Cardiac muscle cell (in vitro differentiated cells and primary cell): ENCODE measurements around the gene SINHCAF. TPM values are rescaled to one million over a fixed set of nuclear protein-coding genes. Genes with fewer than 3 reads are reported as not detected.
"Not testable (repeated sequence)": the region's sequence is repeated elsewhere in the genome, so short reads cannot be mapped to it uniquely, and the experiment has no call there.

Experiments
- DNase-seq, 2 donors: peaks; one replicate each; pipeline versions ENCODE4 v3.0.0 to v3.0.0-alpha.2; 2010 to 2017; ENCODE audit warnings: low read depth in 1 of 2, low spot score in 1 of 2
- H3K27ac ChIP-seq: fragments of 200-600 bp; sonication (generic); 2 replicates; pipeline ENCODE4 v1.5.1; 2016
- H3K27me3 ChIP-seq: fragments of 200-600 bp; sonication (generic); 2 replicates; pipeline ENCODE4 v1.6.0; 2016; ENCODE audit warnings: control low read depth
- H3K36me3 ChIP-seq: fragments of 200-600 bp; sonication (generic); 2 replicates; pipeline ENCODE4 v1.5.1; 2016; ENCODE audit warnings: control low read depth
- H3K4me1 ChIP-seq: fragments of 200-600 bp; sonication (generic); 2 replicates; pipeline ENCODE4 v1.8.1; 2017; ENCODE audit warnings: low read depth, mild to moderate bottlenecking, mixed run types
- H3K4me3 ChIP-seq: fragments of 200-600 bp; sonication (generic); 2 replicates; pipeline ENCODE4 v1.5.1; 2016; ENCODE audit warnings: mild to moderate bottlenecking
- H3K9me3 ChIP-seq: fragments of 200-600 bp; sonication (generic); 2 replicates; pipeline ENCODE4 v1.5.1; 2017; ENCODE audit warnings: low read depth, mild to moderate bottlenecking, control low read depth
- polyA plus RNA-seq: library from polyadenylated mRNA; unstranded; fragments of >200 nt; fragmentation: Nextera tagmentation; extraction: Ambion mirVana; gene quantifications from 2 replicates; pipeline ENCODE4 v1.2.1, GENCODE V29; 2016
- total RNA-seq: library from RNA; depleted of rRNA; stranded (reverse); fragments of >200 nt; gene quantifications from 2 replicates; pipeline ENCODE4 v1.2.3, GENCODE V29; 2016
- TF ChIP-seq, protein P1 (sequence below): IDR thresholded peaks from 2 replicates; pipeline ENCODE4 v1.5.1; 2012; ENCODE audit warnings: low read depth, mild to moderate bottlenecking, low read length

The SINHCAF gene
- total and polyA plus RNA-seq, 2 experiments from 2014 or later, result 102 to 176 TPM

- H3K36me3 ChIP-seq, result no peaks in the 10 kb centered on the region
- no peaks in the 10 kb centered on the region for H3K27me3 ChIP-seq
- no peaks in the 10 kb centered on the region for H3K9me3 ChIP-seq
- no peak overlapping the region for H3K27ac ChIP-seq
- H3K4me1 ChIP-seq, result no peaks in the 10 kb centered on the region
- DNase-seq, result no peak
- TF ChIP-seq, protein P1, sequence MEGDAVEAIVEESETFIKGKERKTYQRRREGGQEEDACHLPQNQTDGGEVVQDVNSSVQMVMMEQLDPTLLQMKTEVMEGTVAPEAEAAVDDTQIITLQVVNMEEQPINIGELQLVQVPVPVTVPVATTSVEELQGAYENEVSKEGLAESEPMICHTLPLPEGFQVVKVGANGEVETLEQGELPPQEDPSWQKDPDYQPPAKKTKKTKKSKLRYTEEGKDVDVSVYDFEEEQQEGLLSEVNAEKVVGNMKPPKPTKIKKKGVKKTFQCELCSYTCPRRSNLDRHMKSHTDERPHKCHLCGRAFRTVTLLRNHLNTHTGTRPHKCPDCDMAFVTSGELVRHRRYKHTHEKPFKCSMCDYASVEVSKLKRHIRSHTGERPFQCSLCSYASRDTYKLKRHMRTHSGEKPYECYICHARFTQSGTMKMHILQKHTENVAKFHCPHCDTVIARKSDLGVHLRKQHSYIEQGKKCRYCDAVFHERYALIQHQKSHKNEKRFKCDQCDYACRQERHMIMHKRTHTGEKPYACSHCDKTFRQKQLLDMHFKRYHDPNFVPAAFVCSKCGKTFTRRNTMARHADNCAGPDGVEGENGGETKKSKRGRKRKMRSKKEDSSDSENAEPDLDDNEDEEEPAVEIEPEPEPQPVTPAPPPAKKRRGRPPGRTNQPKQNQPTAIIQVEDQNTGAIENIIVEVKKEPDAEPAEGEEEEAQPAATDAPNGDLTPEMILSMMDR, result no peak
- H3K4me3 ChIP-seq, result no peak overlapping the region
These were observed 77.6 kb downstream of the SINHCAF start for GRCh38 chr12:31248337-31248736.

GRCh38 chr12:31246470-31246850, 79.5 kb downstream of the SINHCAF start:
- no peaks in the 10 kb centered on the region for H3K4me1 ChIP-seq
- H3K36me3 ChIP-seq, result no peaks in the 10 kb centered on the region
- DNase-seq, result peak in 1 of 2 donors; percentile 66
- no peaks in the 10 kb centered on the region for H3K27me3 ChIP-seq
- no peaks in the 10 kb centered on the region for H3K9me3 ChIP-seq
- H3K4me3 ChIP-seq, result no peak overlapping the region
- TF ChIP-seq, protein P1, result no peak
- H3K27ac ChIP-seq, result no peak overlapping the region

DNA sequence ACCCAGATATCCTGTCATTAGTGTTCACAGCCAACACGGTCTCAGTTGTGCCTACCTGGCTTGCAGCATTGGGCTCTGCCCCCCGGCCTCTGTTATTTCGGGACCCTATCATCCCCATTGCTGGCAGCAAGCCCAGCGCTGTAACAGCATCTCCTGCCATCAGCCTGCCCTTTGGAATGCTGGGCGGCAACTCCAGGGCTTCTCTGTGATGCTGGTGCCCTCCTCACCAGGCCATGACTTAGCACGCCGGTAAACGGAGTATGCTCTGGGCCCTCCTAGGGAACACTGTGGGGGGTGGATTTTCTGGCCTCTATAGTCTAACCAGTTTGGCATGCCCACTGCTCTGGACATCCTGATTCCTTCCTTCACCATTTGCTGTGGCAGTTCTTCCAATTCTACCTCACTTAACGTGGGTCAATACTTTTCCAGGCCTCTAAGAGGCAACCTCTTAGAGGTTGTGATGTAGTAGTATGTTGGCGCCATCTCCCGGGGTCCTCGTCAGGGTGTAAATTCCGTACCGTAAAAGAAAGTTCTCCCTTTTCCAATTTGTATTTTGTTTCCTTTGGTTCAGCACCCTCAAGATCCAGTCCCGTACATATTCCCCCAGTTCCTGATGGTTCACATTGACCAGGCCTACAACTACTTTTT, 80.0 kb downstream of the SINHCAF start:
- Histone ChIP-seq H3K9me3 (no peaks in the 10 kb centered on the region), H3K27ac (no peak overlapping the region), H3K4me3 (no peak overlapping the region), H3K36me3 (no peaks in the 10 kb centered on the region), H3K4me1 (no peaks in the 10 kb centered on the region), H3K27me3 (no peaks in the 10 kb centered on the region)
- DNase-seq, result peak; percentile 23 to 32
- TF ChIP-seq, protein P1, result peak; percentile 22

DNA sequence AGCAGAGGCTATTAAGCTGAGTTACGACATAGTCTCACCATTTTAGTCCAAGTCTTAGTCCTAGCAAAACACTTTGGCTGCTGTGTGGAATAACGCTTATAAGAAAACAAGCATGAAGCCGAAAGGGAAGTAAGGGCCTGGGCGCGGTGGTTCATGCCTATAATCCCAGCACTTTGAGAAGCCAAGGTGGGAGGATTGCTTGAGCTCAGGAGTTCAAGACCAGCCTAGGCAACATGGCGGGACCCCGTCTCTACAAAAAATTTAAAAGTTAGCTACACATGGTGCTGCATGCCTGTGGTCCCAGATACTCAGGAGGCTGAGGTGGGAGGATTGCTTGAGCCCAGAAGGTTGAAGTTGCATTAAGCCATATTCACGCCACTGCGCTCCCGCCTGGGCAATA, 83.5 kb downstream of the SINHCAF start:
- not testable (repeated sequence) for H3K27me3 ChIP-seq, H3K9me3 ChIP-seq, H3K4me1 ChIP-seq, H3K27ac ChIP-seq, H3K36me3 ChIP-seq, H3K4me3 ChIP-seq, DNase-seq

GRCh38 chr12:31238764-31239387, 87.1 kb downstream of the SINHCAF start:
- Histone ChIP-seq H3K4me1 (no peaks in the 10 kb centered on the region), H3K27ac (no peak overlapping the region), H3K36me3 (no peaks in the 10 kb centered on the region), H3K27me3 (no peaks in the 10 kb centered on the region), H3K4me3 (no peak overlapping the region), H3K9me3 (no peaks in the 10 kb centered on the region)
- TF ChIP-seq, protein P1, result peak; percentile 79
- peak; percentile 76 to 77 for DNase-seq

DNA sequence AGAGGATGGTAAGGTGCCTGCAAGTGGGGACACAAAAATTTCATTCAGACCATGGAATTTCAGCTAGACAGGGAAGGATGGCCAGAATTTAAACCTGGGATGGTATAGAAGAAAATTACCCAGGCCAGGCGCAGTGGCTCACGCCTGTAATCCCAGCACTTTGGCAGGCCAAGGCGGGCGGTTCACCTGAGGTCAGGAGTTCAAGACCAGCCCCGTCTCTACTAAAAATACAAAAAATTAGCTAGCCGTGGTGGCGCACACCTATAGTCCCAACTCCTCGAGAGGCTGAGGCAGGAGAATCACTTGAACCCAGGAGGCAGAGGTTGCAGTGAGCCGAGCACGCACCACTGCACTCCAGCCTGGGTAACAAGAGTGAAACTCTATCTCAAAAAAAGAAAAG, 87.6 kb downstream of the SINHCAF start:
- H3K27ac ChIP-seq, H3K4me1 ChIP-seq, DNase-seq, H3K27me3 ChIP-seq, H3K4me3 ChIP-seq, H3K36me3 ChIP-seq, H3K9me3 ChIP-seq: not testable (repeated sequence)
